NCI-H2029 (cell line): ENCODE measurements around the gene GAS6.
"Not testable (repeated sequence)": the region's sequence is repeated elsewhere in the genome, so short reads cannot be mapped to it uniquely, and the experiment has no call there.

Source experiments
- DNase-seq: peaks from one replicate; lab custom pipeline; 2025; lab: John Stamatoyannopoulos, UW

GAS6 gene

GRCh38 chr13:113791226-113791625 is 72.7 kb downstream of the GAS6 start:
- DNase-seq: no peak

DNA sequence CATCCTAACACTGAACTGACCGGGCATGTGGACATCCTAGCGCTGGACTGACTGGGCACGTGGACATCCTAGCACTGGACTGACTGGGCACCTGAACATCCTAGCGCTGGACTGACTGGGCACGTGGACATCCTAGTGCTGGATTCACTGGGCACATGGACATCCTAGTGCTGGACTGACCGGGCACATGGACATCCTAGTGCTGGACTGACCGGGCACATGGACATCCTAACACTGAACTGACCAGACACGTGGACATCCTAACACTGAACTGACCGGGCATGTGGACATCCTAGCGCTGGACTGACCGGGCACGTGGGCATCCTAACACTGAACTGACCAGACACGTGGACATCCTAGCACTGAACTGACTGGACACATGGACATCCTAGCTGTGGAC is 73.9 kb downstream of the GAS6 start:
- not testable (repeated sequence) for DNase-seq

- no peak for DNase-seq
Measured at GRCh38 chr13:113789167-113789566, 74.7 kb downstream of the GAS6 start.

GRCh38 chr13:113788413-113789135 is 75.3 kb downstream of the GAS6 start:
- no peak for DNase-seq

- DNase-seq: no peak
Measured at GRCh38 chr13:113787694-113788093, 76.2 kb downstream of the GAS6 start.

DNA sequence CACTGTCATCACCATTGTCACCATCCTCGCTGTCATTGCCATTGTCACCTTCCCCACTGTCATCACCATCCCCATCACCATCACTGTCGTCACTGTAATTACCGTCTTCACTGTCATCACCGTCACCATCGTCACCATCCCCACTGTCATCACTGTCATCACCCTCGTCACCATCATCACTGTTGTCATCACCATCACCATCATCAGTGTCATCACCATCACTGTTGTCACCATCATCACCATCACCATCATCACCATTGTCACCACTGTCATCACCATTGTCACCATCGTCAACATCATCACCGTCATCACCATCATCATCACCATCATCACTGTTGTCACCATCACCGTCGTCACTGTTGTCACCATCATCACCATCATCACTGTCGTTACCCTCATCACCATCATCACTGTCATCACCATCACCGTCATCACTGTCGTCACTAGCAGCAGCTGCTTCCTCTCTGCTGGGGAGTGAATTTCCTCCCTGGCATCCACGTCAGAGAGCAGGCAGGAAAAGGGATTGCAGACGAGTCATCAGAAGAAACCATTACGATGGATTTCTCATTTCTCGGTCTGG is 77.5 kb downstream of the GAS6 start:
- DNase-seq: no peak

- DNase-seq: peak; percentile 12
Measured at GRCh38 chr13:113785051-113786010, 78.5 kb downstream of the GAS6 start.

- no peak for DNase-seq
Measured at GRCh38 chr13:113784645-113785024, 79.2 kb downstream of the GAS6 start.

DNA sequence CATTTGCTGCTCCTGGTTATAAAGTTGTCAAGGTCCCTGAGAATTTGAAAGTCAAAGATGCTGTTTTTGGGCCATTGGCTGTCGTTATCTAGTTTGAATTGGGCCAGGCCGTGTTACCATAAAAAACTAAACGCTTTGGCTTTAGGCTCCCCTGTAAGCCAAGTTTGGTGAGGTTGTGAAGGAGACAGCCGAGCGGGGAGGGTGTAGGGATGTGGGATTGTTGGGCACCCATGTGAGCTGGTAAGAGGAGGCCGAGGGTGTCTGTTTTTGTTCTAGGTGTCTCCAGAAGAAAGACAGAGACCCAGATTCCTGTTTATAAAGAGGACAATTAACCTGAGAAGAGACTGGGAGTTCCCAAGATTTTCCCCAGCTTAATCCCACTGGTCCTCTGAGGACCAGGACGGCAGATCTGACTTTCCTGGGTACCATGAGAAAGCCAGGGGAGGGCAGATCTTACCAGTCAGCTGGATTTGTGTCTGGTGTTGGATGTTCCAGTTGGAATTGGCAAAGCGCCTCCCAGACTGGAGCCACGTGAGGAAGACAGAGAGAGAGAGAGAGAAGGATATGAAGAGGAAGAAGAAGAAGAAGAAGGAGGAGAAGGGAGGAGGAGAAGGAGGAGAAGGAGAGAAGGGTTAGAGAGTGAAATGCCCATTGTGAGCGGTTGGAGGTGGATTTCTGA is 79.8 kb downstream of the GAS6 start:
- DNase-seq: no peak

- DNase-seq: no peak
Measured at GRCh38 chr13:113783200-113783881, 80.5 kb downstream of the GAS6 start.

DNA sequence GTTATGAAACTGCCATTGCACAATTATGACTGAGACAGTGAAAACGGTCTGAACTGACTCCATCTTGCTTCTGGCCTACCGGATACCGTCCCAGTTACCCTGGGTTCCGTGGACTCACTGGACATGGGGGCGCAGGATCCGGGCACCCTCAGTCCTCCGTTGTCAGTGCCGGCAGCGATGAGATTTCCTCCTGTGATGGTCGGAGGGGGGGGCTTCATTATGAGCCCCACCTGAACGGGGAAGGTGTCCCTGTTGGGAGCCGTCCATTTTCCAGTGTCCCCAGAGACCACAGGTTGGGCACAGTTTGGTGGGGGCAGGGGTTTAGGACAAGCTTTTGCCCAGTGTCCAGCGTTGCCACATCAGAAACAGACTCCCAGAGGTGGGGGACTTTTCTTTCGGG is 81.4 kb downstream of the GAS6 start:
- DNase-seq: no peak

- no peak for DNase-seq
Measured at GRCh38 chr13:113781571-113781970, 82.3 kb downstream of the GAS6 start.

DNA sequence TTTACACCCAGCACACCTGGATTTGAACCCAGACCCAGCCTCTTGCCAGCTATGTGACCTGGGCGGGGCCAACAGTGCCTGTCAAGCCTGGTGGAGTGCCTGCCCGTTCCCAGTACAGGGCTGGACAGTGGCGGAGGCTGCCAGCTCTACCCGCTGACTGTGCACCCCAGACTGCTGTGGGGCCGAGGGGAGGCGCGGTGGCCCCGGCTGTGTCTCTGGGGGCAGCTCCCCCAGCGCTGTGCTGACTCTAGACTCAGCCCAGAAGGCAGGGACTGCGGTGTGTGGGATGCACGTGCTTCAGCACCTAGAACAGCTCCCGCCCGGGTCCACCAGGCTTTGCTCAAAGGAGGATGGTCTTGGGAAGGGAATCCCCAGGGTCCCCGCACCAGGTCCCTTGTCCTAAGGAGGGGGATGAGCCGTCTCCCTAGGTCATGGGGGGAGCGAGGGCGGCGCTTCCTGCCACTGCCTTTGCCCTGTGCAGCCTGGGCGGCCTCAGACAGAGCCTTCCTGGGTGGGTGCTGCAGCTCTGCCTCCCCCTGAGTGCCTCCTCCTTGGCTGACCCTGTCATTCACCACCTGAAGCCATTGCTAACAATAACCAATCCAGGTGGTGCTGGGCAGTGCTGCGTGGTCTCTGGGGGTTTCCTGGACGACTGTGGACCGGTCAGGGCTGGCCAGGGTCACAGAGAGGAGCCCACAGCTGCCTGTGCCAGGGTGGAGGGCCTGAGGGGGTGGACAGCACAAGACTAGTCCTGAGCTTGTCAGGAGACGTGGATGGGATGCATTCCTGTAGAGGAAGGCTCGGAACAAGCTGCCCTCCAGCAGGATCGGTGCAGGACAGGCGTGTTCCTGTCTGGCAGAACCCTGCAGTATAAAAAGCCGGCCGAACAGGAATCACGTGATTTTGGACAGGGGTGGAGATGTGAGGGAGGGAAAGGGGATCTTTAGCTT is 86.3 kb downstream of the GAS6 start:
- DNase-seq: no peak

DNA sequence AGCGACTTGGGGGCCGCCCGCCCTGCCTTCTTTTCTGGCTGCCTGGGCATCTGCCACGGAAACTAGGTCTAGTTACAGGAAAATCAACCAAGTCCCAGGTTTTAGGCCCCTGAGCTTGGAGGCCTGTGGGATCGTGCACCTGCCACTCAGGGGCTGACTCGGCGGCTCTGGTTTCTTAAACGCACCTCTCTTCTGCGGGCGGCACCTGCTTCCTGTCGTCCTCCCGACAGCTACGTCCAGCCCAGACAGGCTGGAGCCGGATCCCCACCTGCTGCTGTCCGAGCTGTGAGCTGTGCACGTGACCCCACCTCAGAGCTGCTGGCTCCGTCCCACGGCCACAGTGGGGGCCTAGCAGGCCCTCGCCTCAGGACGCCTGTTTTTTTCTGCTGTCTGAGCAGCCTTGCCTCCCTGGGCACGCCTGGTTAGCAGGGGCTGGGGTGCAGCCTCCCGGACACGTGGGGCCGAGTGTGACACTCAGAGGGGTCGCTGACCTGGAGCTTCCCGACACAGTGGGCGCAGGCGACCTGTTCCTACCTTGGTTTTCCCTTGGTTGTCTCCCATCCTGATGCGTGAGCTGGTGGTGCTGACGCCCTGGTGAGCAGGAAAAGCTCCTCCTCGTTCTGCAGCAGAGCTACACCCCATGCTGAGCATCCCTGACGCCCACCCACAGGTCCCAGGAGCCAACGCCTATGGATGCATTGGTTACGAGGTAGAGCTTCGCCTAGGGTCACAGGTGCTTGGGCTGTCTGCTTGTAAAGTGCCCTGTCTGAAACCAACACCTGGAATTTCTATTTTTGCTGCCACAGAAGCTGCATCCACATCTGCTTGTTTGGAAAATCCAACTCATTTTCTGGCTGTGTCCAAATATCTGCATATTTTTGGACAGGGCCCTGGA is 87.4 kb downstream of the GAS6 start:
- peak; percentile 78 for DNase-seq

GRCh38 chr13:113775451-113776145 is 88.3 kb downstream of the GAS6 start:
- no peak for DNase-seq

GRCh38 chr13:113774177-113775107 is 89.4 kb downstream of the GAS6 start:
- no peak for DNase-seq

- DNase-seq: no peak
Measured at GRCh38 chr13:113771709-113772331, 92.1 kb downstream of the GAS6 start.
